LNCAP (cell line): ENCODE results near the gene SH3RF1.

Experiments
- TF ChIP-seq, protein P1 (sequence below): fragments of 450-650 bp; IDR thresholded peaks from 2 replicates; pipeline ENCODE4 v1.5.1; 2017; ENCODE audit warnings: mild to moderate bottlenecking

Gene SH3RF1

DNA sequence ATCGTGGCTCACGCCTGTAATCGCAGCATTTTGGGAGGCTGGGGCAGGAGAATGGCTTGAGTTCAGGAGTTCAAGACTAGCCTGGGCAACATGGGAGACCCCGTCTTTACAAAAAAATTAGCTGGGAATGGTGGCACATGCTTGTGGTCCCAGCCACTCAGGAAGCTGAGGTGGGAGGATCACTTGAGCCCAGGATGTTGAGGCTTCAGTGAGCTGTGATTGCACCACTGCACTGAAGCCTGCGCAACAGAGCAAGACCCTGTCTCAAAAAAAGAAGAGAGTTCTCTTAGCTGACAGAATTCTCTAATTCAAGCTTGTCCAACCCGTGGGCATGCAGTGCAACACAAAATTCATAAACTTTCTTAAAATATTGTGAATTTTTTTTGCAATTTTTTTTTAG lies 165.1 kb downstream of the SH3RF1 start:
- TF ChIP-seq, protein P1, sequence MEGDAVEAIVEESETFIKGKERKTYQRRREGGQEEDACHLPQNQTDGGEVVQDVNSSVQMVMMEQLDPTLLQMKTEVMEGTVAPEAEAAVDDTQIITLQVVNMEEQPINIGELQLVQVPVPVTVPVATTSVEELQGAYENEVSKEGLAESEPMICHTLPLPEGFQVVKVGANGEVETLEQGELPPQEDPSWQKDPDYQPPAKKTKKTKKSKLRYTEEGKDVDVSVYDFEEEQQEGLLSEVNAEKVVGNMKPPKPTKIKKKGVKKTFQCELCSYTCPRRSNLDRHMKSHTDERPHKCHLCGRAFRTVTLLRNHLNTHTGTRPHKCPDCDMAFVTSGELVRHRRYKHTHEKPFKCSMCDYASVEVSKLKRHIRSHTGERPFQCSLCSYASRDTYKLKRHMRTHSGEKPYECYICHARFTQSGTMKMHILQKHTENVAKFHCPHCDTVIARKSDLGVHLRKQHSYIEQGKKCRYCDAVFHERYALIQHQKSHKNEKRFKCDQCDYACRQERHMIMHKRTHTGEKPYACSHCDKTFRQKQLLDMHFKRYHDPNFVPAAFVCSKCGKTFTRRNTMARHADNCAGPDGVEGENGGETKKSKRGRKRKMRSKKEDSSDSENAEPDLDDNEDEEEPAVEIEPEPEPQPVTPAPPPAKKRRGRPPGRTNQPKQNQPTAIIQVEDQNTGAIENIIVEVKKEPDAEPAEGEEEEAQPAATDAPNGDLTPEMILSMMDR, result no peak

DNA sequence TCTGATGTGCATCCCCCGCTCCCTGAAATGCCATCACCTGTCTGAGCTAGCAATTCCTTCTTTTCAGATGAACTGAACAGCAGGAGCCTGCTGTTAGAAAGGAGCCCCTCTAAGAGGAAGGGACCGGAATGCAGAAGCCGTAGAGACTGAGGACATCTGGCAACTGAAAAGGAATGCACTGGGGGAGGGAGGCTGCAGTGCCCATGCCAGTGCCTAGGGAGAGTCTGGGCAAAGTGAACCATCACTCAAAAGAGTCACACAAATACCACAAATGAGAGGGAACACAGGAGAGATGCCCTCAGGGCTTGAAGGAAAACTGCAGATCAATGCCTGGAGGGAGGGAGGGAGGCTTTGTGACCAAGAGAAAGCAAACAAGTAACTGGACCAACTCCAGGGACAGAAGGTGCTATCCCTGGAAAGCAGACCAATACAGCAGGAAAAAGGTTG lies 166.8 kb downstream of the SH3RF1 start:
- TF ChIP-seq, protein P1, result no peak

DNA sequence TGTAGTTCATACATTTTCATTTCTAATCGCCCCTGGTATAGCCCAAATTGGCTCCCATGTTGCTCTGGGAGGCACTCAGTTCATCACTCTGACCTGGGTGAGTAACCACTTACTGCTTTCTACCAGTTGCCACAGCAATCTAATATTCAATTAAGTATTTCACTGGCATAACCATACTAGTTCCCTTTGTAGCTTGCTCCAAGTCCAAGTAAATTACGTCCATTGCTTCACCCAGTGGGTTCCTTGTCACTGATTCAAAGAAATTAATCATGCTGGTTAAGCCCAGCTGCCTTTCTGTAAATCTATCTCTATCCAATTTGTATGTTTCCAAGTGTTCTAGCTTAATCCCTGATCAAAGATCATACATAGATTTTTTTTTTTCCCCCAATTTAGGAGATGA lies 168.7 kb downstream of the SH3RF1 start:
- TF ChIP-seq, protein P1, result no peak

DNA sequence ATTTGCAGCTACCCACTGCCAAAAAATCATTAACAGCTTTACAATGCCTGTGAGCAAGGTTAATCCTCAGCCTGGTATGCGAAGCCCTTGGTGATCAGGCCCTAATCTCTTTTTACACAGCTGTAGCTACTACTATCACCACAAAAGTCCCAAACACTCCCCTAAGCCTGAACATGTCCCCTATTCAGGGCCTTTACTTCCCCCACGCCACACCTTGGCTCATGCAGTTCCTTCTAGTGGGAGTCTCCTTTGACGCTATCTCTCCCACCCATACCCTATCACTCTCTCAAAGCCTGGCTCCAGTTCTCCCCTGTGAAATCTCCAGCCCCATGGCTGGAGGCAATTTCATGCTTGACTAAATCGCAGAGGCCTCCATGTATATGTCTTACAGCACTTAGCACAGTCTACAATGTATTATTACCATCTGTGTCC lies 170.1 kb downstream of the SH3RF1 start:
- TF ChIP-seq, protein P1, result no peak

DNA sequence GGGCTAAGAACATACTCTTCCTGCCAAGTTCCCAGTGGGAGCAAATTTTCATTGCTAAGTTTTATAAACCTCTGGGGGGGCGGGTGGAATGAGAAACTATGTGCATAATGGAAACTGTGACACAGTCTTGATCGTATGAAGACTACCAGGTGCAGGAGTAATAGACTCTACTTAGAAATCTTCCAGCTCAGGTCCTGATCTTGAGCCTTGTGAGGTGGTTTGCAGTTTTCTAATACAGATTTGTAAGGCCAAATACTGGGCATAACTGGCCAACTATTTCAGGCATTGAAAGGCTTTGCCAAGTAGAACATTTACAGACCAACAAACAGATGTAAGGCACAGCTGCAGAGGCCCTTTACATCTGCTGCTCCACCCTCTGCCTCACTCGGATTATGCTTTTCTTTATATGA lies 171.0 kb downstream of the SH3RF1 start:
- TF ChIP-seq, protein P1, result no peak

DNA sequence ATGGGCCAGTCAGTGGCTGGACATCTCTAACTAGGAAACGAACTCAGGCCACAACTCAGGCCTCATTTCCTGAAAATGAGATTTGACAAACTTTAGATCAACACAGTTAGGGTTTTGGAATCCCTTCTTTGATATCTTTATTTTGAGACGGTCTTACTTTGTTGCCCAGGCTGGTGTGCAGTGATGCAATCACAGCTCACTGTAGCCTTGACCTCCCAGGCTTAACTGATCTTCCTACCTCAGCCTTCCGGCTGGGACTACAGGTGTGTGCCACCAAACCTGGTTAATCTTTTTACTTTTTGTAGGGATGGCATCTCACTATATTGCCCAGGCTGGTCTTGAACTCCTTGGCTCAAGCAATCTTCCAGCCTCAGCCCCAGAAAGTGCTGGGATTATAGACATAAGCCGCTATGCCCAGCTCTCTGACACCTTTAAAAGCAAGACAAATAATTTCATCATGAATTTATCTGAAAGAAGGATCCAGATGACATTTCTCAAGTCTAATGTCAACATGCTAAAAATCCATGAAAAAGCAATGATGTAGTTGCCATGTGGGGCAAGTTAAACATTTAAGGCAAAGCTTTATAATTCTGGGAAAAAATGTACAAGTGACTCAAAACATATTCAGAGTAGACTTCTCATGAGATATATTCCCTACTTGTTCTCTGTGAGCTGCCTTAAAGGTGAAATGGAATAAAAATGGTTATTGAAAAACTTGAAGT lies 171.6 kb downstream of the SH3RF1 start:
- TF ChIP-seq, protein P1, result no peak

DNA sequence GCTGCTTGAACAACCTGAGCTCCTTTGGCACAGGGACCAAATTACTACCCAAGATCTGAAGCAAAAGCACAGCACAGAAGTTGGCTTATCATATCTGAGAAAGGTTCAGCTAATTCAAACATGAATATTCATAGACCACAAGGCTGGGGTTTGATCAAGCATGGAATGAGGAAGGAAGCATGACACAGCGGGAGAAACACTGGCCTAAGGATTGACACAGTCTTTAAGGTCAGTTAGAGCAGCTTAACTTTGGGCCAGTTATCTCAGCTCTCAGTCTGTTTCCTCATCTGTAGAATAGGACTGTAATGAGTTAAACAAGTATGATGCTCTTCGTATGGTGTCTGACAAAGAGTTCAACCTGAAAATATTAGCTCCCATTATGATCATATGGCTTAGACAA lies 172.2 kb downstream of the SH3RF1 start:
- TF ChIP-seq, protein P1, result no peak

DNA sequence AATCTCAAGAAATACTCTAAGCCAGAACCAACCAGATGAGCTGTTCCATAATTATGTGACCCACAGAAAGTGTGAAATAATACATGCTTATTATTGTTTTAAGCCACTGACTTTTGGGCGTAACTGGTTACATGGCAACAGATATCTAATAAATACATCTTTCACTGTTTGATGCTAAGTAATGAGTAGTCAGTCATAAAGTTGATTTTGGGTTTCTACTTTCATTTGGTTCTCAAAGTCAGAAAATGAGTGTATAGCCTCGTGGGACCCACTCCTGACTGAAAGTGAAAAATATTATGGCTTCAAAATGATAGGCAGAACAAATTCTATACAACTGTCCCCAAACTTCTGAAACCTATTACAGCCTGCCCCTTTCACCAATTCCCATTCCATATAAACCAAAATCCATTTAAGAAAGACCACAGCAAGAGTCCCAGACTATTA lies 172.7 kb downstream of the SH3RF1 start:
- TF ChIP-seq, protein P1, result no peak
